Measurements from ENCODE around the gene PTPMT1. TPM values are rescaled to one million over a fixed set of nuclear protein-coding genes. Genes with fewer than 3 reads are reported as not detected.
A peak's percentile ranks its signal among the peaks of the same experiment; 100 is the strongest.

PTPMT1 gene
- total RNA-seq, 1 donor from 2014 or later = 68.5 TPM

- Histone ChIP-seq H3K27me3 (peaks cover 6% of the 10 kb centered on the region), H3K4me3 (no peak overlapping the region), H3K9me3 (no peaks in the 10 kb centered on the region), H3K27ac (no peak overlapping the region), H3K4me1 (peaks cover 15% of the 10 kb centered on the region), H3K36me3 (no peaks in the 10 kb centered on the region)
- no peak for TF ChIP-seq POLR2A (IDR thresholded peaks at IDR 0.05)
- no peak for TF ChIP-seq POLR2AphosphoS5 (IDR thresholded peaks at IDR 0.05; ENCODE audit: insufficient read depth in 1 of 2, low read depth in 1 of 2)
- no peak for TF ChIP-seq CTCF (IDR thresholded peaks at IDR 0.05)
- no peak for DNase-seq (ENCODE audit: extremely low spot score in 2 of 2)
- intact Hi-C loops (cut with DNase I) = no loop called here
These were observed 28.1 kb downstream of the PTPMT1 start for GRCh38 chr11:47593492-47593933.

GRCh38 chr11:47593934-47594855, 28.8 kb downstream of the PTPMT1 start, which contains the start of gene C1QTNF4:
TSS of gene C1QTNF4 (minus strand) at chr11:47594411. CDS start at chr11:47590810, 3,601 bp downstream.
- Histone ChIP-seq H3K9me3 (no peaks in the 10 kb centered on the region), H3K27me3 (peaks cover 6% of the 10 kb centered on the region), H3K27ac (no peak within 1 kb of the TSS), H3K36me3 (no peaks in the 10 kb centered on the region), H3K4me3 (peak within 1 kb of the TSS in 1 of 2 donors; percentile 2), H3K4me1 (peaks cover 15% of the 10 kb centered on the region)
- no peak for TF ChIP-seq CTCF (IDR thresholded peaks at IDR 0.05)
- TF ChIP-seq POLR2A (IDR thresholded peaks at IDR 0.05) = no peak
- no peak for TF ChIP-seq POLR2AphosphoS5 (IDR thresholded peaks at IDR 0.05; ENCODE audit: insufficient read depth in 1 of 2, low read depth in 1 of 2)
- DNase-seq (ENCODE audit: extremely low spot score in 2 of 2) = no peak
- intact Hi-C loops (cut with DNase I) = no loop called here

GRCh38 chr11:47595029-47595428, 29.6 kb downstream of the PTPMT1 start:
- Histone ChIP-seq H3K27me3 (peaks cover 6% of the 10 kb centered on the region), H3K4me1 (peaks cover 15% of the 10 kb centered on the region), H3K36me3 (no peaks in the 10 kb centered on the region), H3K27ac (no peak overlapping the region), H3K9me3 (no peaks in the 10 kb centered on the region), H3K4me3 (no peak overlapping the region)
- intact Hi-C loops (cut with DNase I) = no loop called here
- no peak for DNase-seq (ENCODE audit: extremely low spot score in 2 of 2)
- TF ChIP-seq CTCF (IDR thresholded peaks at IDR 0.05) = no peak
- no peak for TF ChIP-seq POLR2AphosphoS5 (IDR thresholded peaks at IDR 0.05; ENCODE audit: insufficient read depth in 1 of 2, low read depth in 1 of 2)
- TF ChIP-seq POLR2A (IDR thresholded peaks at IDR 0.05) = no peak

GRCh38 chr11:47595967-47596366, 30.6 kb downstream of the PTPMT1 start:
- Histone ChIP-seq H3K27ac (no peak overlapping the region), H3K9me3 (no peaks in the 10 kb centered on the region), H3K4me1 (peaks cover 15% of the 10 kb centered on the region), H3K4me3 (no peak overlapping the region), H3K27me3 (peaks cover 6% of the 10 kb centered on the region), H3K36me3 (no peaks in the 10 kb centered on the region)
- no peak for TF ChIP-seq POLR2AphosphoS5 (IDR thresholded peaks at IDR 0.05; ENCODE audit: insufficient read depth in 1 of 2, low read depth in 1 of 2)
- TF ChIP-seq POLR2A (IDR thresholded peaks at IDR 0.05) = no peak
- TF ChIP-seq CTCF (IDR thresholded peaks at IDR 0.05) = no peak
- intact Hi-C loops (cut with DNase I) = no loop called here
- DNase-seq (ENCODE audit: extremely low spot score in 2 of 2) = no peak

- intact Hi-C loops (cut with DNase I) = no loop called here
- Histone ChIP-seq H3K27ac (no peak overlapping the region), H3K4me1 (no peaks in the 10 kb centered on the region), H3K4me3 (no peak overlapping the region), H3K9me3 (no peaks in the 10 kb centered on the region), H3K27me3 (no peaks in the 10 kb centered on the region), H3K36me3 (no peaks in the 10 kb centered on the region)
- TF ChIP-seq CTCF (IDR thresholded peaks at IDR 0.05) (no peak), POLR2A (IDR thresholded peaks at IDR 0.05) (no peak), POLR2AphosphoS5 (IDR thresholded peaks at IDR 0.05; ENCODE audit: insufficient read depth in 1 of 2, low read depth in 1 of 2) (no peak)
- DNase-seq (ENCODE audit: extremely low spot score in 2 of 2) = no peak
These were observed 34.5 kb downstream of the PTPMT1 start for GRCh38 chr11:47599902-47600301.
